Liver (tissue), 9 donors: ENCODE measurements around the gene CXCL14. TPM values are rescaled to one million over a fixed set of nuclear protein-coding genes. Genes with fewer than 3 reads are reported as not detected.

Source experiments
- DNase-seq: peaks from one replicate; pipeline ENCODE4 v3.0.0-alpha.2; 2017; ENCODE audit warnings: low spot score
- H3K27ac ChIP-seq, 2 donors: one replicate each; pipeline ENCODE4 v1.7.0; 2013; ENCODE audit warnings: inconsistent platforms in 2 of 2, low read length in 2 of 2, control low read depth in 1 of 2, low read depth in 1 of 2, mild to moderate bottlenecking in 1 of 2
- H3K27me3 ChIP-seq, 4 donors: one replicate each; pipeline versions ENCODE4 v1.6.1 to v1.7.0; 2013; ENCODE audit warnings: low read length in 3 of 4, inconsistent platforms in 1 of 4, mild to moderate bottlenecking in 1 of 4, moderate library complexity in 1 of 4; ENCODE audit not compliant: control insufficient read depth in 4 of 4, insufficient read depth in 4 of 4
- H3K36me3 ChIP-seq, 4 donors: one replicate each; pipeline versions ENCODE4 v1.6.1 to v1.7.0; 2013; ENCODE audit warnings: low read length in 3 of 4, mild to moderate bottlenecking in 3 of 4, low read depth in 1 of 4, moderate library complexity in 1 of 4; ENCODE audit not compliant: control insufficient read depth in 4 of 4, insufficient read depth in 3 of 4
- H3K4me1 ChIP-seq, 4 donors: one replicate each; pipeline versions ENCODE4 v1.6.1 to v1.7.0; 2013; ENCODE audit warnings: low read length in 3 of 4, mild to moderate bottlenecking in 3 of 4, moderate library complexity in 1 of 4; ENCODE audit not compliant: control insufficient read depth in 4 of 4, insufficient read depth in 4 of 4
- H3K4me3 ChIP-seq, 3 donors: one replicate each; pipeline versions ENCODE4 v1.6.1 to v1.7.0; 2013; ENCODE audit warnings: low read length in 3 of 3, control low read depth in 1 of 3, low read depth in 1 of 3, mild to moderate bottlenecking in 1 of 3
- H3K9ac ChIP-seq, 2 donors: one replicate each; pipeline ENCODE4 v1.7.0; 2013; ENCODE audit warnings: low read length in 2 of 2, mild to moderate bottlenecking in 2 of 2, moderate library complexity in 2 of 2, control low read depth in 1 of 2, low read depth in 1 of 2
- H3K9me3 ChIP-seq, 4 donors: one replicate each; pipeline versions ENCODE4 v1.6.1 to v1.7.0; 2013; ENCODE audit warnings: low read length in 3 of 4; ENCODE audit not compliant: control insufficient read depth in 4 of 4
- ATF3 ChIP-seq: IDR thresholded peaks from 2 replicates; pipeline ENCODE4 v1.6.1; 2016; ENCODE audit warnings: antibody characterized with exemption
- CTCF ChIP-seq: fragments of 150-350 bp; IDR thresholded peaks from 2 replicates; pipeline ENCODE4 v1.5.1; 2017; ENCODE audit warnings: improper control_type of control experiment, low read depth, low read length; ENCODE audit not compliant: missing input control
- EGR1 ChIP-seq, 2 donors: IDR thresholded peaks; 2 replicates each; pipeline ENCODE4 v1.6.1; 2016 to 2018; ENCODE audit warnings: antibody characterized with exemption in 2 of 2, low read depth in 2 of 2
- FOXA1 ChIP-seq: IDR thresholded peaks from 2 replicates; pipeline ENCODE4 v1.6.1; 2016; ENCODE audit warnings: antibody characterized with exemption
- GABPA ChIP-seq, 2 donors: IDR thresholded peaks in 1 of 2; conservative IDR thresholded peaks in 1 of 2; 2 replicates each; pipeline ENCODE4 v1.6.1; 2016; ENCODE audit warnings: antibody characterized with exemption in 2 of 2, mild to moderate bottlenecking in 1 of 2, moderate library complexity in 1 of 2
- HNF4A ChIP-seq, 2 donors: conservative IDR thresholded peaks; 2 replicates each; pipeline ENCODE4 v1.6.1; 2016; ENCODE audit warnings: antibody characterized with exemption in 2 of 2, mild to moderate bottlenecking in 2 of 2
- JUND ChIP-seq, 2 donors: IDR thresholded peaks; 2 replicates each; pipeline ENCODE4 v1.6.1; 2016; ENCODE audit warnings: antibody characterized with exemption in 2 of 2
- MAX ChIP-seq: IDR thresholded peaks from 2 replicates; pipeline ENCODE4 v1.6.1; 2016; ENCODE audit warnings: antibody characterized with exemption
- RAD21 ChIP-seq, 2 donors: IDR thresholded peaks; 2 replicates each; pipeline ENCODE4 v1.6.1; 2016; ENCODE audit warnings: antibody characterized with exemption in 2 of 2, mild to moderate bottlenecking in 2 of 2
- SP1 ChIP-seq: IDR thresholded peaks from 2 replicates; pipeline ENCODE4 v1.6.1; 2018; ENCODE audit warnings: antibody characterized with exemption, mild to moderate bottlenecking
- TAF1 ChIP-seq: conservative IDR thresholded peaks from 2 replicates; pipeline ENCODE4 v1.6.1; 2016; ENCODE audit warnings: antibody characterized with exemption, mild to moderate bottlenecking
- YY1 ChIP-seq: IDR thresholded peaks from 2 replicates; pipeline ENCODE4 v1.6.1; 2016; ENCODE audit warnings: antibody characterized with exemption, mild to moderate bottlenecking
- WGBS: extraction: QIAGEN DNeasy Blood & Tissue Kit; methylation state at CpG from one replicate; pipeline ENCODE4 v1.1.7; 2013; 5-methylcytosine and 5-hydroxymethylcytosine counted together
- polyA plus RNA-seq, 2 donors: library from polyadenylated mRNA; stranded (reverse) in 1 of 2; unstranded in 1 of 2; fragments of 200-250 nt in 1 of 2; fragments of >200 nt in 1 of 2; fragmentation: Nextera tagmentation in 1 of 2; extraction: Ambion mirVana in 1 of 2; gene quantifications; one replicate each; pipeline versions ENCODE4 v1.2.1 to v1.2.3, GENCODE V29; 2013 to 2015
- total RNA-seq, 2 donors: library from RNA; depleted of rRNA; stranded (reverse); fragments of >200 nt; gene quantifications; one replicate each; pipeline ENCODE4 v1.2.3, GENCODE V29; 2014
- donor health status: healthy.
- donor health status: healthy.
- donor health status: healthy.
- donor health status: healthy.
- donor health status: healthy.

Gene CXCL14
- total and polyA plus RNA-seq, 4 donors = 2.7 to 13.7 (median 8.3) TPM

GRCh38 chr5:135555530-135555929 is 23.3 kb downstream of the CXCL14 start:
- no peaks in the 10 kb centered on the region for H3K36me3 ChIP-seq
- TF ChIP-seq GABPA (IDR thresholded peaks at IDR 0.05 in 1 of 2, conservative IDR thresholded peaks at IDR 0.05 in 1 of 2) = no peak
- TF ChIP-seq HNF4A (conservative IDR thresholded peaks at IDR 0.05) = no peak
- no peak for TF ChIP-seq YY1
- TF ChIP-seq RAD21 (IDR thresholded peaks at IDR 0.05) = no peak
- no peak for TF ChIP-seq ATF3
- TF ChIP-seq SP1 = no peak
- H3K9ac ChIP-seq = no peak overlapping the region
- no peak overlapping the region for H3K4me3 ChIP-seq
- H3K27me3 ChIP-seq = peaks cover 0 to 2% (median 0%) of the 10 kb centered on the region in 4 donors
- no peaks in the 10 kb centered on the region for H3K9me3 ChIP-seq
- WGBS = 87% methylated on average over 2 of the region's 2 CpGs
- no peak for DNase-seq
- H3K4me1 ChIP-seq = peaks cover 0 to 3% (median 1%) of the 10 kb centered on the region in 4 donors
- no peak overlapping the region for H3K27ac ChIP-seq

GRCh38 chr5:135553688-135554462 is 24.9 kb downstream of the CXCL14 start:
- H3K27ac ChIP-seq = no peak overlapping the region
- WGBS = 15% methylated on average over 8 of the region's 8 CpGs
- no peak overlapping the region for H3K4me3 ChIP-seq
- H3K4me1 ChIP-seq = peaks cover 0 to 3% (median 1%) of the 10 kb centered on the region in 4 donors
- DNase-seq = no peak
- no peaks in the 10 kb centered on the region for H3K9me3 ChIP-seq
- TF ChIP-seq CTCF (peak; percentile 18), RAD21 (IDR thresholded peaks at IDR 0.05) (peak; percentile 60 to 67), MAX (no peak)
- H3K36me3 ChIP-seq = no peaks in the 10 kb centered on the region
- H3K27me3 ChIP-seq = no peaks in the 10 kb centered on the region
- no peak overlapping the region for H3K9ac ChIP-seq

- no peaks in the 10 kb centered on the region for H3K9me3 ChIP-seq
- H3K4me1 ChIP-seq = peaks cover 0 to 3% (median 1%) of the 10 kb centered on the region in 4 donors
- peak; percentile 72 for DNase-seq
- H3K4me3 ChIP-seq = no peak overlapping the region
- H3K27me3 ChIP-seq = peaks cover 0 to 3% (median under 1%) of the 10 kb centered on the region in 4 donors
- TF ChIP-seq HNF4A (conservative IDR thresholded peaks at IDR 0.05) (no peak), RAD21 (IDR thresholded peaks at IDR 0.05) (peak; percentile 88 to 93), EGR1 (IDR thresholded peaks at IDR 0.05; ENCODE audit: low read depth in 2 of 2) (no peak), FOXA1 (no peak), JUND (IDR thresholded peaks at IDR 0.05) (no peak), CTCF (peak; percentile 79), TAF1 (no peak)
- WGBS = 39% methylated on average over 15 of the region's 15 CpGs
- H3K9ac ChIP-seq = no peak overlapping the region
- H3K27ac ChIP-seq = no peak overlapping the region
- no peaks in the 10 kb centered on the region for H3K36me3 ChIP-seq
Measured at GRCh38 chr5:135551593-135552447, 27.0 kb downstream of the CXCL14 start.
